Gastroesophageal sphincter (tissue), 3 donors: Measurements from ENCODE around the gene EIF4B.
A peak's percentile ranks its signal among the peaks of the same experiment; 100 is the strongest.

Experiments used
- POLR2A ChIP-seq, 2 donors: fragments of 450-650 bp; IDR thresholded peaks; one replicate each; pipeline ENCODE4 v1.6.1; 2017; ENCODE audit warnings: antibody characterized with exemption in 2 of 2, mild to moderate bottlenecking in 2 of 2, moderate library complexity in 1 of 2
- TF ChIP-seq, protein P1 (sequence below), 4 experiments: fragments of 200-600 bp in 2 of 4; fragments of 450-650 bp in 2 of 4; sonication (generic) in 1 of 4; IDR thresholded peaks; one replicate each; pipeline ENCODE4 v1.5.1; 2017 to 2019; ENCODE audit warnings: antibody characterized with exemption in 4 of 4, mild to moderate bottlenecking in 2 of 4, moderate library complexity in 2 of 4

DNA sequence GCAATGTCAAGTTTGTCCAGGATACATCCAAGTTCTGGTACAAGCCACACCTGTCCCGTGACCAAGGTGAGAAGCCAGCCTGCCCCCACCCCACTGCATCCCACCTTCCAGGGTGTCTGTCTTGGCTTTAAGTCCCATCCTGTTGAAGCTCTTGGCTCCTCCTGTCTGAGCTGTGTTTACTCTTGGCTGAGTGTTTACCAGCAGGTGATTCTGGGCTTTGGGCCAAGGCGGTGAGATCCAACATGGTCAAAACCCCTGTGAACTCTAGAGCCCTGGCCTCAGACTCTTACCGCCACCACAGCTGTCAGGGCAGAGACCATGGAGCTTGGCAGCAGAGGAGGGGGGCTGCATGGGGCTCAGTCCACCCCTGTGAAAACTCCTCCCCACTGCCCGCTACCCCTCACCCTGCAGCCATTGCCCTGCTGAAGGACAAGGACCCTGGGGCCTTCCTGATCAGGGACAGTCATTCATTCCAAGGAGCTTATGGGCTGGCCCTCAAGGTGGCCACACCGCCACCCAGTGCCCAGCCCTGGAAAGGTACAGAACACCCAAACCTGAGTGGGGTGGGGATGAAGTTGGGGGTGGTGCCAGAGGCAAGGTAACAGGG lies 55.3 kb downstream of the EIF4B start:
- TF ChIP-seq POLR2A (IDR thresholded peaks at IDR 0.05) = no peak
- TF ChIP-seq, protein P1, sequence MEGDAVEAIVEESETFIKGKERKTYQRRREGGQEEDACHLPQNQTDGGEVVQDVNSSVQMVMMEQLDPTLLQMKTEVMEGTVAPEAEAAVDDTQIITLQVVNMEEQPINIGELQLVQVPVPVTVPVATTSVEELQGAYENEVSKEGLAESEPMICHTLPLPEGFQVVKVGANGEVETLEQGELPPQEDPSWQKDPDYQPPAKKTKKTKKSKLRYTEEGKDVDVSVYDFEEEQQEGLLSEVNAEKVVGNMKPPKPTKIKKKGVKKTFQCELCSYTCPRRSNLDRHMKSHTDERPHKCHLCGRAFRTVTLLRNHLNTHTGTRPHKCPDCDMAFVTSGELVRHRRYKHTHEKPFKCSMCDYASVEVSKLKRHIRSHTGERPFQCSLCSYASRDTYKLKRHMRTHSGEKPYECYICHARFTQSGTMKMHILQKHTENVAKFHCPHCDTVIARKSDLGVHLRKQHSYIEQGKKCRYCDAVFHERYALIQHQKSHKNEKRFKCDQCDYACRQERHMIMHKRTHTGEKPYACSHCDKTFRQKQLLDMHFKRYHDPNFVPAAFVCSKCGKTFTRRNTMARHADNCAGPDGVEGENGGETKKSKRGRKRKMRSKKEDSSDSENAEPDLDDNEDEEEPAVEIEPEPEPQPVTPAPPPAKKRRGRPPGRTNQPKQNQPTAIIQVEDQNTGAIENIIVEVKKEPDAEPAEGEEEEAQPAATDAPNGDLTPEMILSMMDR (IDR thresholded peaks at IDR 0.05) = peak in 2 of 4 experiments; percentile 8 to 18
